ENCODE measurements around the gene SYCP2L. TPM values are rescaled to one million over a fixed set of nuclear protein-coding genes. Genes with fewer than 3 reads are reported as not detected.

Gene SYCP2L
- total and polyA plus RNA-seq, 2 donors (not counting 1 experiment from before 2014, with no cell fraction given): 0.19 TPM; not detected in 1

DNA sequence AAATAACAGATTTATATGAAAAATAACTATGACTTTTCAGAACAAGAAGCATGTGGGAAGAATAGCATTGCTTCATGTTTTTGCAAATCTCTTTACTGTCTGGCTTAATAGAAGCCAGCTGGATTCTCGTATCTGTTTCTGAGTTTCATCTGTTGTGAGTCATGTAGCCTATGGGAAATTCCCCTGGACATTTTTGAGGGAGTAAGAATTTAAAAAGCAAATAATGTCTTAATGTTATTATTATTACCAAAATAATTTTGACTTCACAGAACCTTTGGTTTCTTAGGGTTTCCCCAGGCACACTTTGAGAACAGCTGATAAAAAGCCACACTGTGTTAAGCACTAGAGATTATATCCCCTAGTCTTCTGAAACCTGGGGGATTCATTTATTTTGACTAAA lies 75.8 kb downstream of the SYCP2L start:
- Histone ChIP-seq H3K79me2 (ENCODE audit: control insufficient read depth, insufficient read depth, low read length) (no peaks in the 10 kb centered on the region), H3K27me3 (replicated peaks in 1 of 4; ENCODE audit: control extremely low read depth in 1 of 4, control insufficient read depth in 3 of 4, insufficient read depth in 4 of 4, low read length in 3 of 4) (no peaks in the 10 kb centered on the region), H3K36me3 (replicated peaks in 1 of 2; ENCODE audit: control extremely low read depth in 1 of 2, control insufficient read depth in 1 of 2, extremely low read depth in 1 of 2, insufficient read depth in 2 of 2, low read length in 1 of 2) (no peaks in the 10 kb centered on the region), H3K4me2 (replicated peaks; ENCODE audit: low read depth, low read length, poor library complexity, severe bottlenecking) (no peak overlapping the region), H2AFZ (ENCODE audit: insufficient read depth, low read depth, low read length, poor library complexity, severe bottlenecking) (no peak overlapping the region), H3K4me3 (ENCODE audit: control extremely low read depth in 1 of 5, extremely low read depth in 1 of 5, insufficient read depth in 1 of 5, low read depth in 2 of 5, low read length in 4 of 5) (no peak overlapping the region), H3K27ac (ENCODE audit: low read length in 2 of 2) (no peak overlapping the region), H3K9ac (ENCODE audit: low read length) (no peak overlapping the region), H4K20me1 (ENCODE audit: control insufficient read depth, insufficient read depth, low read length, poor library complexity, severe bottlenecking) (no peaks in the 10 kb centered on the region), H3K4me1 (ENCODE audit: control insufficient read depth in 2 of 2, insufficient read depth in 2 of 2, low read length in 2 of 2) (no peaks in the 10 kb centered on the region), H3K9me3 (ENCODE audit: control extremely low read depth in 1 of 3, control insufficient read depth in 2 of 3, insufficient read depth in 1 of 3, low read length in 2 of 3) (peaks cover 0 to 5% (median 2%) of the 10 kb centered on the region in 3 donors)
- no peaks in the 10 kb centered on the region for H3K4me1 Mint-ChIP-seq
- TF ChIP-seq, protein P1, sequence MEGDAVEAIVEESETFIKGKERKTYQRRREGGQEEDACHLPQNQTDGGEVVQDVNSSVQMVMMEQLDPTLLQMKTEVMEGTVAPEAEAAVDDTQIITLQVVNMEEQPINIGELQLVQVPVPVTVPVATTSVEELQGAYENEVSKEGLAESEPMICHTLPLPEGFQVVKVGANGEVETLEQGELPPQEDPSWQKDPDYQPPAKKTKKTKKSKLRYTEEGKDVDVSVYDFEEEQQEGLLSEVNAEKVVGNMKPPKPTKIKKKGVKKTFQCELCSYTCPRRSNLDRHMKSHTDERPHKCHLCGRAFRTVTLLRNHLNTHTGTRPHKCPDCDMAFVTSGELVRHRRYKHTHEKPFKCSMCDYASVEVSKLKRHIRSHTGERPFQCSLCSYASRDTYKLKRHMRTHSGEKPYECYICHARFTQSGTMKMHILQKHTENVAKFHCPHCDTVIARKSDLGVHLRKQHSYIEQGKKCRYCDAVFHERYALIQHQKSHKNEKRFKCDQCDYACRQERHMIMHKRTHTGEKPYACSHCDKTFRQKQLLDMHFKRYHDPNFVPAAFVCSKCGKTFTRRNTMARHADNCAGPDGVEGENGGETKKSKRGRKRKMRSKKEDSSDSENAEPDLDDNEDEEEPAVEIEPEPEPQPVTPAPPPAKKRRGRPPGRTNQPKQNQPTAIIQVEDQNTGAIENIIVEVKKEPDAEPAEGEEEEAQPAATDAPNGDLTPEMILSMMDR (IDR thresholded peaks at IDR 0.05): no peak
- no peak for TF ChIP-seq EZH2 (IDR thresholded peaks at IDR 0.05; ENCODE audit: borderline replicate concordance, insufficient read depth, low read depth, low read length, poor library complexity, severe bottlenecking)
- WGBS (ENCODE audit: insufficient coverage): no CpG with 5 or more reads among the region's 1 CpG
- H3K4me3 Mint-ChIP-seq: no peak overlapping the region
- intact Hi-C loops (cut with micrococcal nuclease): no loop called here
- ChIA-PET POLR2A (no interaction called here), CTCF (interaction anchor here (1.1 kb wide), 1 partner anchor 8 kb away, joined by 5 read pairs; no protein-coding TSS in a partner anchor)
- peaks cover 7% of the 10 kb centered on the region for H3K9me3 Mint-ChIP-seq (ENCODE audit: insufficient read depth)
- ATAC-seq (ENCODE audit: low read depth) (no peak), DNase-seq (no peak)
- H3K27ac Mint-ChIP-seq: no peak overlapping the region
- H3K27me3 Mint-ChIP-seq: peaks cover 26% of the 10 kb centered on the region

DNA sequence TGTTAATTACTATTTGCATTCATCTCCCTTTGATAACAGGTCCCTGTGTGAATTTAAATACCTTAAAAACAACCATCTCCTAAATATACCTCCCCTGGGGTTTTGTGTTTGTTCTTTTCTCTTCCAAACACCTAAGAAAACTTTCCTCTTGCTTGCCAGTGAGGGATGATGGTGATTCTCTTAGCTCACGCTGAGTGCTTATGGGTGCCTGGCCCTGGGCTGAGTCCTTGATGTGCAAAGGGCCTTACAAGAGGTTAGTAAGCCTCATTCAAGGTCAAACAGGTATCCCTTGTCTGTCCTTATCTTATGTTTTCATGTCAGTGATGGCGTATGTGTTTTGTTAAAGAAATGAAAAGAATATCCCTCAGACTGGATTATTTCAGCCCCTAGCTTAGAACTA lies 76.3 kb downstream of the SYCP2L start:
- Histone ChIP-seq H3K4me1 (ENCODE audit: control insufficient read depth in 2 of 2, insufficient read depth in 2 of 2, low read length in 2 of 2) (no peaks in the 10 kb centered on the region), H4K20me1 (ENCODE audit: control insufficient read depth, insufficient read depth, low read length, poor library complexity, severe bottlenecking) (no peaks in the 10 kb centered on the region), H3K36me3 (replicated peaks in 1 of 2; ENCODE audit: control extremely low read depth in 1 of 2, control insufficient read depth in 1 of 2, extremely low read depth in 1 of 2, insufficient read depth in 2 of 2, low read length in 1 of 2) (no peaks in the 10 kb centered on the region), H3K9me3 (ENCODE audit: control extremely low read depth in 1 of 3, control insufficient read depth in 2 of 3, insufficient read depth in 1 of 3, low read length in 2 of 3) (peaks cover 0 to 7% (median 5%) of the 10 kb centered on the region in 3 donors), H3K27me3 (replicated peaks in 1 of 4; ENCODE audit: control extremely low read depth in 1 of 4, control insufficient read depth in 3 of 4, insufficient read depth in 4 of 4, low read length in 3 of 4) (peaks cover 0 to 4% (median 0%) of the 10 kb centered on the region in 4 experiments), H3K9ac (ENCODE audit: low read length) (no peak overlapping the region), H3K4me2 (replicated peaks; ENCODE audit: low read depth, low read length, poor library complexity, severe bottlenecking) (no peak overlapping the region), H3K4me3 (ENCODE audit: control extremely low read depth in 1 of 5, extremely low read depth in 1 of 5, insufficient read depth in 1 of 5, low read depth in 2 of 5, low read length in 4 of 5) (no peak overlapping the region), H2AFZ (ENCODE audit: insufficient read depth, low read depth, low read length, poor library complexity, severe bottlenecking) (no peak overlapping the region), H3K79me2 (ENCODE audit: control insufficient read depth, insufficient read depth, low read length) (no peaks in the 10 kb centered on the region), H3K27ac (ENCODE audit: low read length in 2 of 2) (no peak overlapping the region)
- Mint-ChIP-seq H3K9me3 (ENCODE audit: insufficient read depth) (peaks cover 12% of the 10 kb centered on the region), H3K4me1 (no peaks in the 10 kb centered on the region), H3K4me3 (no peak overlapping the region), H3K27ac (no peak overlapping the region), H3K27me3 (peaks cover 30% of the 10 kb centered on the region)
- ChIA-PET POLR2A (no interaction called here), CTCF (interaction anchor here (1.1 kb wide), 1 partner anchor 9 kb away, joined by 5 read pairs; no protein-coding TSS in a partner anchor)
- ATAC-seq (ENCODE audit: low read depth) (no peak), DNase-seq (no peak)
- intact Hi-C loops (cut with micrococcal nuclease): no loop called here
- TF ChIP-seq, protein P1 (IDR thresholded peaks at IDR 0.05): no peak
- no peak for TF ChIP-seq EZH2 (IDR thresholded peaks at IDR 0.05; ENCODE audit: borderline replicate concordance, insufficient read depth, low read depth, low read length, poor library complexity, severe bottlenecking)
- WGBS (ENCODE audit: insufficient coverage): no CpG with 5 or more reads among the region's 2 CpGs

Data from B cell (primary cell).